ENCODE results near the gene IMMP2L. TPM values are rescaled to one million over a fixed set of nuclear protein-coding genes. Genes with fewer than 3 reads are reported as not detected.

IMMP2L gene
- polyA plus RNA-seq, 1 of the 3 experiments (the other 2 are of a cell fraction): 10.7 TPM

DNA sequence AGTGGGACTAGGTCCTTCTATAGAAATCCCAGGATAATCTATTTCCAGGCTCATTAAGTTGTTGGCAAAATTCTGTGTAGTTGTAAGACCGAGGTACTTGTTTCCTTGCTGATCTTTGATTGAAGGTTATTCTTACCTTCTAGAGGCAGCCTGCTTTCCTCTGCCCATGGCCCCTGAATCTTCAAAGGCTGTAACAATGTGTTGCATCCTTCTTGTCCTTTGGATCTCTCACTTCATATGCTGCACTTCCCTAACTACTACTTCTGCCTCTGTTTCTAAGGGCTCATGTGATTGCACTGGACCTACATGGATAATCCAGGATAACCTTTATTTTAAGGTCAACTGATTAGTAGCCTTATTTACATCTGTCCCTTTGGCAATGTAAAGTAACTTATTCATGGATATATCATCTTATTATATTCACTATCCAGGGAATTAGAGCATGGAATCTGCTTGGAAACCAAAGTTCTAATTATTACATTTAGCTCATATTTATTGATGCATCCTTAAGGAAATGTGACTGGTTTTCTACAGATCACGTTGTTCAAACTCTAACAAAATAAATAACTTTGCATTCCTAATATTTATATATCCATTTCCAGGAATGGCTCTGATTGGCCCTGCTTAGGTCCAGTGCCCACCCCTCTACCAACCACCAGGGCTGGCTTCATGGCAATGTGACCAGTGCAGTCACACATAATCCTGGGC is 85.6 kb downstream of the IMMP2L start:
- Histone ChIP-seq H3K4me2 (no peak overlapping the region), H3K27ac (ENCODE audit: low read depth in 2 of 2, low read length in 1 of 2) (no peak overlapping the region), H4K20me1 (ENCODE audit: insufficient read depth) (no peaks in the 10 kb centered on the region), H3K9ac (no peak overlapping the region), H2AFZ (ENCODE audit: low read depth) (no peak overlapping the region), H3K4me1 (ENCODE audit: control insufficient read depth in 1 of 2, insufficient read depth in 2 of 2, low read depth in 1 of 2, low read length in 1 of 2) (no peaks in the 10 kb centered on the region), H3F3A (replicated peaks; ENCODE audit: insufficient read depth) (no peaks in the 10 kb centered on the region), H3K79me2 (ENCODE audit: insufficient read depth) (no peaks in the 10 kb centered on the region), H3K9me3 (0 out of 2 replicates have a peak, but pooled peaks cover 5% of the 10 kb centered on the region), H3K9me2 (no peaks in the 10 kb centered on the region), H3K27me3 (ENCODE audit: insufficient read depth) (no peaks in the 10 kb centered on the region), H3K36me3 (replicated peaks in 1 of 2; ENCODE audit: control insufficient read depth in 1 of 2, insufficient read depth in 2 of 2, low read length in 1 of 2) (peaks cover 0 to 3% of the 10 kb centered on the region in 2 experiments), H3K4me3 (ENCODE audit: low read depth in 2 of 2, low read length in 1 of 2) (no peak overlapping the region)
- ChIA-PET POLR2A (no interaction called here), CTCF (interaction anchor here (1.0 kb wide), 2 partner anchors 259 to 283 kb away, joined by 3 to 4 read pairs; no protein-coding TSS in a partner anchor)
- no peak for TF ChIP-seq GABPA (IDR thresholded peaks at IDR 0.05; ENCODE audit: low read depth)
- TF ChIP-seq FOSL2 (IDR thresholded peaks at IDR 0.05; ENCODE audit: borderline replicate concordance, low read depth): no peak
- no peak for TF ChIP-seq MXI1 (IDR thresholded peaks at IDR 0.05; ENCODE audit: low read depth, low read length)
- no peak for TF ChIP-seq YY1 (IDR thresholded peaks at IDR 0.05; ENCODE audit: low read depth)
- no peak for TF ChIP-seq ELF1 (IDR thresholded peaks at IDR 0.05)
- no peak for TF ChIP-seq CHD2 (IDR thresholded peaks at IDR 0.05; ENCODE audit: low read length, partially characterized antibody)
- TF ChIP-seq GATA2 (CRISPR knock-in tag; IDR thresholded peaks at IDR 0.05): no peak
- TF ChIP-seq, protein P1, sequence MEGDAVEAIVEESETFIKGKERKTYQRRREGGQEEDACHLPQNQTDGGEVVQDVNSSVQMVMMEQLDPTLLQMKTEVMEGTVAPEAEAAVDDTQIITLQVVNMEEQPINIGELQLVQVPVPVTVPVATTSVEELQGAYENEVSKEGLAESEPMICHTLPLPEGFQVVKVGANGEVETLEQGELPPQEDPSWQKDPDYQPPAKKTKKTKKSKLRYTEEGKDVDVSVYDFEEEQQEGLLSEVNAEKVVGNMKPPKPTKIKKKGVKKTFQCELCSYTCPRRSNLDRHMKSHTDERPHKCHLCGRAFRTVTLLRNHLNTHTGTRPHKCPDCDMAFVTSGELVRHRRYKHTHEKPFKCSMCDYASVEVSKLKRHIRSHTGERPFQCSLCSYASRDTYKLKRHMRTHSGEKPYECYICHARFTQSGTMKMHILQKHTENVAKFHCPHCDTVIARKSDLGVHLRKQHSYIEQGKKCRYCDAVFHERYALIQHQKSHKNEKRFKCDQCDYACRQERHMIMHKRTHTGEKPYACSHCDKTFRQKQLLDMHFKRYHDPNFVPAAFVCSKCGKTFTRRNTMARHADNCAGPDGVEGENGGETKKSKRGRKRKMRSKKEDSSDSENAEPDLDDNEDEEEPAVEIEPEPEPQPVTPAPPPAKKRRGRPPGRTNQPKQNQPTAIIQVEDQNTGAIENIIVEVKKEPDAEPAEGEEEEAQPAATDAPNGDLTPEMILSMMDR (IDR thresholded peaks at IDR 0.05): no peak
- TF ChIP-seq, protein P2, sequence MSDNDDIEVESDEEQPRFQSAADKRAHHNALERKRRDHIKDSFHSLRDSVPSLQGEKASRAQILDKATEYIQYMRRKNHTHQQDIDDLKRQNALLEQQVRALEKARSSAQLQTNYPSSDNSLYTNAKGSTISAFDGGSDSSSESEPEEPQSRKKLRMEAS (IDR thresholded peaks at IDR 0.05; ENCODE audit: low read depth): no peak
- no peak for TF ChIP-seq USF1 (IDR thresholded peaks at IDR 0.05; ENCODE audit: borderline replicate concordance, low read depth)
- no peak for TF ChIP-seq PBX3 (IDR thresholded peaks at IDR 0.05)
- TF ChIP-seq RCOR1 (IDR thresholded peaks at IDR 0.05; ENCODE audit: low read length): no peak
- no peak for TF ChIP-seq EP300 (IDR thresholded peaks at IDR 0.05; ENCODE audit: borderline replicate concordance in 1 of 2, low read depth in 1 of 2, low read length in 1 of 2)
- TF ChIP-seq MEF2A (IDR thresholded peaks at IDR 0.05; ENCODE audit: borderline replicate concordance, low read depth): no peak
- TF ChIP-seq FOXJ3 (CRISPR knock-in tag; IDR thresholded peaks at IDR 0.05): no peak
- no peak for TF ChIP-seq TAF1 (IDR thresholded peaks at IDR 0.05; ENCODE audit: borderline replicate concordance, low read depth, low read length)
- WGBS (ENCODE audit: low lambda C conversion rate): 92% methylated on average over 2 of the region's 2 CpGs
- no peak for DNase-seq

Measured in SK-N-SH (cell line).